Measurements from ENCODE around the gene SERTAD4.

Gene SERTAD4

DNA sequence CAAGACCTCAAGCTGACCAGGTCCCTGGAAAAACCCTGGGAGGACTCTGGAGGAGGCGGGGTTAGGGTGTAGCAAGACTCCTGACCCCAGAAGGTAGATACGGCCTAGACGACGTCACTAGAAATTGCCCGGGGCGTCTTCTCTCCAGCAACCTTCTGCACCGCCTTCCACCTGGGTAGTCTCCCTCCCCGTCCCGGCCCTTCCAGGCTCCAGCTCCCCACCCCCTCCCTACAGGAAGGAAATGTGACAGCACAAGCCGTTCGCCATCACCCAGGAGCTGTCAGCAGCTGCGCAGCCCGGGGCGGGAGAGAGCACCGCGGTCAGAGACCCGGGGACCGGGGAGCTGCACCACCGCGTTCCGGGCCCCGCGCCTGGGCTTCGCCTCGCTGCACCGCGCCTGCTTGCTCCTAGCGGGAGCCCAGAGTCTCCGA lies 20.0 kb downstream of the SERTAD4 start:
- Histone ChIP-seq H3K4me1 (ENCODE audit: low read length) (peaks cover 12% of the 10 kb centered on the region), H3K4me3 (ENCODE audit: low read length) (no peak overlapping the region)
- no peak for TF ChIP-seq EZH2phosphoT487 (IDR thresholded peaks at IDR 0.05; ENCODE audit: low read depth)
- TF ChIP-seq, protein P1, sequence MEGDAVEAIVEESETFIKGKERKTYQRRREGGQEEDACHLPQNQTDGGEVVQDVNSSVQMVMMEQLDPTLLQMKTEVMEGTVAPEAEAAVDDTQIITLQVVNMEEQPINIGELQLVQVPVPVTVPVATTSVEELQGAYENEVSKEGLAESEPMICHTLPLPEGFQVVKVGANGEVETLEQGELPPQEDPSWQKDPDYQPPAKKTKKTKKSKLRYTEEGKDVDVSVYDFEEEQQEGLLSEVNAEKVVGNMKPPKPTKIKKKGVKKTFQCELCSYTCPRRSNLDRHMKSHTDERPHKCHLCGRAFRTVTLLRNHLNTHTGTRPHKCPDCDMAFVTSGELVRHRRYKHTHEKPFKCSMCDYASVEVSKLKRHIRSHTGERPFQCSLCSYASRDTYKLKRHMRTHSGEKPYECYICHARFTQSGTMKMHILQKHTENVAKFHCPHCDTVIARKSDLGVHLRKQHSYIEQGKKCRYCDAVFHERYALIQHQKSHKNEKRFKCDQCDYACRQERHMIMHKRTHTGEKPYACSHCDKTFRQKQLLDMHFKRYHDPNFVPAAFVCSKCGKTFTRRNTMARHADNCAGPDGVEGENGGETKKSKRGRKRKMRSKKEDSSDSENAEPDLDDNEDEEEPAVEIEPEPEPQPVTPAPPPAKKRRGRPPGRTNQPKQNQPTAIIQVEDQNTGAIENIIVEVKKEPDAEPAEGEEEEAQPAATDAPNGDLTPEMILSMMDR (IDR thresholded peaks at IDR 0.05; ENCODE audit: low read depth, low read length): no peak

DNA sequence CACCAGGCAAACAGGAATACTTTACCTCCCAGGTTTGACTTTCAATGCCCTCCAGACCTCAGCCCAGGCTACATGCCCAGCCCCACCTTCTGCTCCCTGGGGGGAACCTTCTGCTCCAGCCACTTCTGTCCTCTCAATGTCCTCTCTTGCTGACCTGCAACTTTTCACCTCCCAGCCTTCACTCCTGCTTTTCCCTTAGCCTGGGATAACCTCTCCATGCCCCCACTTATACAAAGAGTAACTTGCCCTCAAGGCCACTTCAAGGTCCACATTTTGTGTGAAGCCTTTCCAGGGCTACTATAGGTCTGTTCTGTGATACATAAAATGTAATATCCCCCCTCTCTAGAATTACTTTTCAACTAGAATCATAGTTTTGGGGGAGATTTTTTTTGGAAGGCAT lies 21.7 kb downstream of the SERTAD4 start:
- H3K4me1 ChIP-seq (ENCODE audit: low read length): peaks cover 12% of the 10 kb centered on the region
- H3K4me2 ChIP-seq (ENCODE audit: low read length): no peak overlapping the region
- no peak overlapping the region for H3K9ac ChIP-seq (ENCODE audit: low read length)

More for the DNA sequence above, 20.0 kb downstream of the SERTAD4 start:
- peaks cover 8% of the 10 kb centered on the region; the same call in 1 of the 2 replicates for H3K27me3 ChIP-seq (ENCODE audit: low read depth, low read length)
- no peaks in the 10 kb centered on the region for H3K79me2 ChIP-seq (ENCODE audit: low read length)
- no peak overlapping the region for H3K27ac ChIP-seq (ENCODE audit: low read length)
- no peaks in the 10 kb centered on the region for H3K9me3 ChIP-seq (ENCODE audit: insufficient read depth, low read length)
- H2AFZ ChIP-seq (ENCODE audit: low read depth, low read length): no peak overlapping the region
- H3K36me3 ChIP-seq (replicated peaks; ENCODE audit: low read depth, low read length): no peaks in the 10 kb centered on the region
- no peak overlapping the region for H3K4me2 ChIP-seq (ENCODE audit: low read length)
- H4K20me1 ChIP-seq (ENCODE audit: insufficient read depth, low read length): no peaks in the 10 kb centered on the region
- H3K9ac ChIP-seq (ENCODE audit: low read length): no peak overlapping the region

DNA sequence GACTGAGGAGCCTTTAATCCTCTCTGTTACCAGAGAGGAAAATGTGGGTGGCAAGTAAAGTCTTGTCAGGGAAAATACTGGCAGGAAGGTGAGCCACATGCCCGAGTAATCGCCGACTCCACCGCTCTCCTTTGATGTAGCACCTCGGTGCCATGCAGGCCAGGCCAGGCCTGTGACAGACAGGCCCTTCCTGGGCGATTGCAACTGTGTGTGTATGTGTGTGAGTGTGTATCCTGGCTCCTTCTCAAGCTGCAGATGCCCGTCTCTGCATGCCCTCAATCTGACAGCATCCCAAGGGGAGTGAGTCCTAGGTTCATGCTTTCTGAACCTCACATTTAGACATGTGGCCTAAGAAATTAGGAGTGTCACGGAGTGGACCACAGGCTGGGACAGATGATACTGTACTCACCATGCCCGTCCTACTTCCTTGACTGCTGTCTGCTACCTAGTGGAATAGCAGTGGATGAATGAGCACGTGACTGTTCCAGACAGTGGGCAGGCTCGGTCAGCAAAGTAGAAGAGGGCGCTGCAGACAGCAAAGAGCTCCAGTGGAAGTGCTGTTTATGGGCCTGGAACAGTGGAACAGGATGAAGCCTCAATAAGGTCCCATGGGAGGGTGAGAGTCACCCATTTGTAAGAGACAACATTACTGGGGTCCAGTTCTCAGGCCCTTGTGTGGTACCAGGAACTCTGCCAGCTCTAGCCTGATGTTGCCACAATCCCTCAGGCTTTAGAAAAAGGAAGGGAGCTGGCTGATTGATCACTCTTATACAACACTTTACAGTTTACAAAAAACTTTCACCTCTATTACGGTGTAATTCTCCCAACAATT lies 25.3 kb downstream of the SERTAD4 start:
- H3K4me2 ChIP-seq (ENCODE audit: low read length): no peak overlapping the region
- peaks cover 21% of the 10 kb centered on the region for H3K27me3 ChIP-seq (ENCODE audit: low read depth, low read length)
- no peaks in the 10 kb centered on the region for H3K79me2 ChIP-seq (ENCODE audit: low read length)
- H2AFZ ChIP-seq (ENCODE audit: low read depth, low read length): no peak overlapping the region
- no peaks in the 10 kb centered on the region for H3K9me3 ChIP-seq (ENCODE audit: insufficient read depth, low read length)
- H3K9ac ChIP-seq (ENCODE audit: low read length): no peak overlapping the region
- no peak overlapping the region for H3K27ac ChIP-seq (ENCODE audit: low read length)
- TF ChIP-seq EZH2phosphoT487 (IDR thresholded peaks at IDR 0.05; ENCODE audit: low read depth): no peak
- TF ChIP-seq, protein P1 (IDR thresholded peaks at IDR 0.05; ENCODE audit: low read depth, low read length): no peak
- no peak overlapping the region for H3K4me3 ChIP-seq (ENCODE audit: low read length)
- no peaks in the 10 kb centered on the region for H3K4me1 ChIP-seq (ENCODE audit: low read length)
- no peaks in the 10 kb centered on the region for H4K20me1 ChIP-seq (ENCODE audit: insufficient read depth, low read length)
- no peaks in the 10 kb centered on the region for H3K36me3 ChIP-seq (replicated peaks; ENCODE audit: low read depth, low read length)

More for the DNA sequence above, 21.7 kb downstream of the SERTAD4 start:
- Histone ChIP-seq H4K20me1 (ENCODE audit: insufficient read depth, low read length) (no peaks in the 10 kb centered on the region), H3K79me2 (ENCODE audit: low read length) (no peaks in the 10 kb centered on the region), H3K9me3 (ENCODE audit: insufficient read depth, low read length) (no peaks in the 10 kb centered on the region), H3K27me3 (ENCODE audit: low read depth, low read length) (peaks cover 8% of the 10 kb centered on the region; the same call in 1 of the 2 replicates), H2AFZ (ENCODE audit: low read depth, low read length) (no peak overlapping the region), H3K36me3 (replicated peaks; ENCODE audit: low read depth, low read length) (no peaks in the 10 kb centered on the region), H3K27ac (ENCODE audit: low read length) (no peak overlapping the region), H3K4me3 (ENCODE audit: low read length) (no peak overlapping the region)
- TF ChIP-seq EZH2phosphoT487 (IDR thresholded peaks at IDR 0.05; ENCODE audit: low read depth): no peak
- TF ChIP-seq, protein P1 (IDR thresholded peaks at IDR 0.05; ENCODE audit: low read depth, low read length): no peak

DNA sequence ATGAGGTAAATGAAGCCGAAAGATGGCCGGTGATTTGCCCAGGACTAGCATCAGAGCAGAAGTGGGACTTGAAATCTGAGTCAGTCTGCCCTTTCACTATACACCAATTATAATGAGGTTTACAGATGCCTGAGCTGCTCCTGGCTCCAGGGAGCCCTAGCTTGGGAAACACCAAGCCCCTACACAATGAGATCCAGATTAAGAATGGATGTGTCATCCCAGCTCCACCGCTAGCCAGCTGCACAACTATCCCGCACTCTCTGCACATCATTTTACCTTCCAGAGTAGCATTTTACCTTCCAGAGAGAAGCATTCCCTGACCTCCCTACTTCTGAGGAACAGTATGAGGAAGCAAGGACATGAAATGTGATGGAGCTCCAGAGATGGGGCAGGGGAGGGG lies 27.0 kb downstream of the SERTAD4 start:
- Histone ChIP-seq H3K27ac (ENCODE audit: low read length) (no peak overlapping the region), H3K36me3 (replicated peaks; ENCODE audit: low read depth, low read length) (no peaks in the 10 kb centered on the region), H4K20me1 (ENCODE audit: insufficient read depth, low read length) (no peaks in the 10 kb centered on the region), H3K79me2 (ENCODE audit: low read length) (no peaks in the 10 kb centered on the region), H3K4me1 (ENCODE audit: low read length) (no peaks in the 10 kb centered on the region), H3K4me3 (ENCODE audit: low read length) (no peak overlapping the region), H3K9ac (ENCODE audit: low read length) (no peak overlapping the region), H2AFZ (ENCODE audit: low read depth, low read length) (no peak overlapping the region), H3K4me2 (ENCODE audit: low read length) (no peak overlapping the region), H3K27me3 (ENCODE audit: low read depth, low read length) (peaks cover 37% of the 10 kb centered on the region), H3K9me3 (ENCODE audit: insufficient read depth, low read length) (no peaks in the 10 kb centered on the region)
- TF ChIP-seq EZH2phosphoT487 (IDR thresholded peaks at IDR 0.05; ENCODE audit: low read depth): no peak
- TF ChIP-seq, protein P1 (IDR thresholded peaks at IDR 0.05; ENCODE audit: low read depth, low read length): no peak
